Duodenal mucosa (tissue), 2 donors: ENCODE measurements around the gene FGD4.

Experiments used
- H3K27ac ChIP-seq: one replicate; pipeline ENCODE4 v1.7.0; 2013; ENCODE audit warnings: low read depth, low read length
- H3K27me3 ChIP-seq, 2 donors: one replicate each; pipeline ENCODE4 v1.7.0; 2013; ENCODE audit warnings: low read length in 2 of 2, control low read depth in 1 of 2; ENCODE audit not compliant: insufficient read depth in 2 of 2, control insufficient read depth in 1 of 2
- H3K36me3 ChIP-seq, 2 donors: one replicate each; pipeline ENCODE4 v1.7.0; 2013; ENCODE audit warnings: low read length in 2 of 2, control low read depth in 1 of 2; ENCODE audit not compliant: insufficient read depth in 2 of 2, control insufficient read depth in 1 of 2
- H3K4me1 ChIP-seq, 2 donors: one replicate each; pipeline ENCODE4 v1.7.0; 2013; ENCODE audit warnings: low read length in 2 of 2, control low read depth in 1 of 2; ENCODE audit not compliant: insufficient read depth in 2 of 2, control insufficient read depth in 1 of 2
- H3K4me3 ChIP-seq, 2 donors: one replicate each; pipeline ENCODE4 v1.7.0; 2013; ENCODE audit warnings: low read length in 2 of 2, low read depth in 1 of 2
- H3K9ac ChIP-seq, 2 donors: one replicate each; pipeline ENCODE4 v1.7.0; 2013; ENCODE audit warnings: low read length in 2 of 2, low read depth in 1 of 2
- H3K9me3 ChIP-seq, 2 donors: one replicate each; pipeline ENCODE4 v1.7.0; 2013; ENCODE audit warnings: low read length in 2 of 2, control low read depth in 1 of 2; ENCODE audit not compliant: control insufficient read depth in 1 of 2

The FGD4 gene

DNA sequence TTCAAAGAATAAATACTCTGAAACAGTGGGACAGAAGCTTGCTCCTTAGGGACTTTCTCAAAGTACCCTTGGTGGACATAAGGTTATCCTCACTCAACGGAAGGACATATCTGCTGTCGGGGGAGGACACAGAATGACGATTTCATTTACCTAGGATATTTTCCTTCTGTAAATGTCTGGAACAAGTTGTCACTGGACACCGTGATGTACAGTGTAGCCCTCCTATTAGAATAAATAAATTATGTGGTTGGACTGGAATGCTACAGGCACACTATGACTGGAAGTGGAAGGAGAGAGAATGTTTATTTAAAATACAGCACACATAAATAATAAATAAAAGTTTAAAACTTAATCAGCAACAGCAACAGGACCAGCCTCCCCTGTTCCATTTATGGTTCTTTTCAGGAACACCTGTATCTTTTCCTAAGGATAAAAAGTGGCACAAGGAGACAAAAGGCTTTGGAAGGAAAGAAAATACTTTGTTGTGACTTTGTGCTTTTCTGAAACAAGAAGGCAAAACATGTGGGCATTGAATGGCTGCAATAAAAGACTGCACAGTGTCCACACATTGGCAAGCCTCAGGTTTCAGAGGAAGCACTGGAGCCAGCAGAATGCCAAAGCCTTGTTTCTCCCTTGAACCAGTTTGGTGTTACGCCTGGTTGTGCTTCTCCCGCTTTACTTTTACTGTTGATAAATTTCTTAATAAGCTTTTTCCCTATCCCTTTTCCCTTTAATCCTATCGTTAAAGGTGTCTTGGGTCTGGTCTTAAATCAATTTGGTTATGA lies 36.8 kb downstream of the FGD4 start:
- Histone ChIP-seq H3K9ac (no peak overlapping the region), H3K4me3 (no peak overlapping the region), H3K27me3 (no peaks in the 10 kb centered on the region), H3K4me1 (no peaks in the 10 kb centered on the region), H3K9me3 (no peaks in the 10 kb centered on the region), H3K36me3 (peaks cover 0 to 6% of the 10 kb centered on the region in 2 donors), H3K27ac (no peak overlapping the region)

DNA sequence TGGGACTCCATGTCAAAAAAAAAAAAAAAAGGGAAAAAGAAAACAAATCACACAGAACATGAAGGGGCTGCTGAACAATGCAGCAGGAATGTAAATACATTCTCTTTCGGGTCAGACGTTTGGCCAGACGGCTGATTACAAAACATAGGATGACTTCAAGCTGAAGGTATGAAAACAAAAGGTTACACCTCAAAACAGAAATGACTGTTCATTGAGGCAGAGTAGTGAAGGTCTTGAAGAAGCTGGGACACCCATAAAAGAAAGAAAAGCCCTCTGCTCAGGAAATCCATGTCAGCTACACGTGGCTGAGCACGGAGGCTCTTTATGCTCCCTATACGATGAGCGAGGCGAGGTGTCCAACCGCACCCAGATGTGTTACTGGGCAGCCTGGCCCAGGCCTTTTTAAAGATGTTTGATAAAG lies 37.7 kb downstream of the FGD4 start:
- Histone ChIP-seq H3K36me3 (peaks cover 0 to 6% of the 10 kb centered on the region in 2 donors), H3K9me3 (no peaks in the 10 kb centered on the region), H3K9ac (no peak overlapping the region), H3K4me3 (no peak overlapping the region), H3K27me3 (no peaks in the 10 kb centered on the region), H3K27ac (no peak overlapping the region), H3K4me1 (no peaks in the 10 kb centered on the region)

DNA sequence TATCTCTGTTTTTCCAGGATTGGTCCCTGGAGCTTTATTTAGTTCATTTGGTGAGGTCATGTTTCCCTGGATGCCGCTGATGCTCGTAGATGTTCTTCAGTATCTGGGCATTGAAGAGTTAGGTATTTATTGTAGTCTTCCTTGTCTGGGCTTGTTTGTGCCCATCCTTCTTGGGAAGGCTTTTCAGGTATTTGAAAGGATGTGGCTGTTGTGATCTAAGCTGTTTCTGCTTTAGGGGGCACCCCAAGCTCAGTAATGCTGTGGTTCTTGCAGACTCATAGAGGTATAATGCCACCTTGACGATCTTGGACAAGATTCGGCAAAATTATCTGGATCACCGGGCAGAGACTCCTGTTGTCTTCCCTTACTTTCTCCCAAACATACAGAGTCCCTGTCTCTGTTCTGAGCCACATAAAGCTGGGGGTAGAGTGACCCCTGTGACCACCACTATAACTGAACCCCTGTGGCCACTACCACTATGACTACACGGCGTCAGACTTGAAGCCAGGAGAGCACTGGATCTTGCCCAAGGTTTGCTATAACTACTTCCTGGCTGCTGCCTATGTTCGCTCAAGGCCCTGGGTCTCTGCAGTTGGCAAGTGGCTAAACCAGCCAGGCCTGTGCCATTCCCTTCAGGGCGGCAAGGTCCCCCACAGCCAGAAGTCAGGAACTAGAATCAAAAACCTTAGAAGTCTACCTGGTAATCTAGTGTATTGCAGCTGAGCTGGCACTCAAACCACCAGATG lies 40.9 kb downstream of the FGD4 start:
- H3K9me3 ChIP-seq = no peaks in the 10 kb centered on the region
- no peak overlapping the region for H3K9ac ChIP-seq
- no peak overlapping the region for H3K4me3 ChIP-seq
- no peak overlapping the region for H3K27ac ChIP-seq
- H3K27me3 ChIP-seq = no peaks in the 10 kb centered on the region
- peaks cover 0 to 6% of the 10 kb centered on the region in 2 donors for H3K36me3 ChIP-seq
- H3K4me1 ChIP-seq = peaks cover 0 to 1% of the 10 kb centered on the region in 2 donors

DNA sequence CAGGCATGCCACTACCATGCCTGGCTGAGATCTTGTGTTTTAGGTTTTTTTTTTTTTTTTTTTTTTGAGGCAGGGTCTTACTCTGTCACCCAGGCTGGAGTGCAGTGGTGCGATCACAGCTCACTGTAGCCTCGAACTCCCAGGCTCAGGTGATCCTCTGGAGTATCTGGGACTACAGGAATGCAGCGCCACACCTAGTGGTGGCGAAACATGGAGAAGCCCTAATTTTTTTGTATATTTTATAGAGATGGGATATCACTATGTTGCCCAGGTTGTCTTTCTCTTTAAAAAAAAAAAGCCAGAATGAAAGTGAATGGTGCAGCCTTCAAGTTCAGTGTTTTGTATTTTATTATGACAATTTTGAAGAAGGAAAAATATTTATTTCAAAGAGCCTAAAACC lies 44.1 kb downstream of the FGD4 start:
- H3K9me3 ChIP-seq = no peaks in the 10 kb centered on the region
- no peak overlapping the region for H3K4me3 ChIP-seq
- no peak overlapping the region for H3K9ac ChIP-seq
- H3K36me3 ChIP-seq = peaks cover 0 to 6% of the 10 kb centered on the region in 2 donors
- no peak overlapping the region for H3K27ac ChIP-seq
- H3K27me3 ChIP-seq = no peaks in the 10 kb centered on the region
- peaks cover 13 to 24% of the 10 kb centered on the region in 2 donors for H3K4me1 ChIP-seq

DNA sequence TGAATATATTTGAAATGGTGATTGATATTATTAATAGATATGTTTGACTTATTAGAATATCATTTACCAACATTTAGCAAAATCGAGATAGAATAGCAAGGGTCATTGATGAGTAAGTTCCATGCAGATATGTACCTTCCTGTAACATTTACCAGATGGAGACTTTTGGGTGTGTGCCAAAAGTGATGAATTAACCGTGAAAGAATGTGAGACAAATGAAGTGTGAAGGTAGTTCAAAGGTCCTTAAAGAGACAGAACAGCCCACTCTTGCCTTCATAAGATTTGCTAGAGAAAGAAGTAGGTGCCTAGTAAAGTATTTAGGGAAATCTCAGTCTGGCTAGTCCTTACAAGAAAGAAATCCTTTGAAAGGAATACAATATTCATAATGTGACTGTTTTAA lies 45.5 kb downstream of the FGD4 start:
- Histone ChIP-seq H3K9me3 (no peaks in the 10 kb centered on the region), H3K27me3 (no peaks in the 10 kb centered on the region), H3K36me3 (peaks cover 0 to 6% of the 10 kb centered on the region in 2 donors), H3K4me1 (peaks cover 13 to 30% of the 10 kb centered on the region in 2 donors), H3K27ac (no peak overlapping the region), H3K4me3 (no peak overlapping the region), H3K9ac (no peak overlapping the region)

DNA sequence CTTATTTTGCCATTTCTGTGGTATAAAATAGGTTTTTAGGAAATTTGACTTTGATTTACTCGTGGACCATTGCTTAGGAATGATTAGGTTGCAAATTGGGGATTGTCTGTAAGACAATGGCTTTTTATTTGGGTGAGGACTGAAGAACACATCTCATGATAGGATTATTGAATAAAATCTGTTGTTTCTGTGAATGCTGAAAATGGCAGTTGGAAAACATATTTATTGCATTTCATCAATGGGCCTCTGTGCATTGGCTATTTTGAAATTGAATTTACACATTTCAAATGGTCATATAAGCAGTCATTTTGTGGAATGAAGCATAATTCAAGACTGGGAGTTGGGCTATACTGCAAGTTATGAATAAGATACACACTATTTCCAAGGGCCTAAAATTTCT lies 46.0 kb downstream of the FGD4 start:
- Histone ChIP-seq H3K36me3 (peaks cover 0 to 6% of the 10 kb centered on the region in 2 donors), H3K27me3 (no peaks in the 10 kb centered on the region), H3K27ac (no peak overlapping the region), H3K9ac (no peak overlapping the region), H3K4me3 (no peak overlapping the region), H3K9me3 (no peaks in the 10 kb centered on the region), H3K4me1 (peaks cover 14 to 32% of the 10 kb centered on the region in 2 donors)

DNA sequence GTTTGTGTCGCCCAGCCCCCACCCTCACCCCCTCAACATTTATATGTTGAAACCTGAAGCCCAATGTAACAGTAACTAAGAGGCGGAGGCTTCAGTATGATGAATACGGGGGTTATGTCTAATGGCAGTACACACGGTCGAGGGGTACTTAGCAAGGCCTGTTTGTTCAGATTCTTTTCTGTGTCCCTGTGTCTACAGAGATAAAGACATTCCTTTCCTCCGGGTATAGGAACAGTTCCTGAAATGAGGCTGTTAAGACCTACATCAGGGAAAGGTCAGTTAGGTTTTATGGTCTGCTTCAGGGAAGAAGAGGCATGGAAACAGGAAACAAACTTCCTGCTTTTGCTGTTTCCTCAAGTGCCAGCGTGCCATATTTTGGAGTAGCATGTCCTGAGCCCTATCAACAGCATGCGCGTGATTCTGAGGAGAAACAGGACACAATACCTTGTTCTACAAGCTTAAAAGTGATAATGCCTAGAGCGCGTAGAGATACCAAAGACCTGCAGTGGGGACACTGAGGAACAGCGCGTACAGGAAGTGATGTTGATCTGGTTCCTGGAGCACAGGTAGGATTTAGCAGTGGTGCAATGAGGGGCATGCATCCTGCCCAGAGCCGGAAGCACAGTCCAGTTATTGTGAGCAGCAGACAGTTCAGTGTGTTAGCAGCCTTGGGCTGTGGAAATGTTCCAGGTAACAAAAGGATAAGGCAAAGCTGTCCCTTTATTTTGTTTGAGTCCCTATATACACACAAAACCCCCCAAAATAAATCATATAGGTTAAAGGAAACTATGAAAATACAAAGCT lies 47.2 kb downstream of the FGD4 start:
- Histone ChIP-seq H3K9ac (no peak overlapping the region), H3K36me3 (no peaks in the 10 kb centered on the region), H3K27me3 (no peaks in the 10 kb centered on the region), H3K9me3 (no peaks in the 10 kb centered on the region), H3K4me3 (no peak overlapping the region), H3K4me1 (peaks cover 18 to 43% of the 10 kb centered on the region in 2 donors), H3K27ac (no peak overlapping the region)

DNA sequence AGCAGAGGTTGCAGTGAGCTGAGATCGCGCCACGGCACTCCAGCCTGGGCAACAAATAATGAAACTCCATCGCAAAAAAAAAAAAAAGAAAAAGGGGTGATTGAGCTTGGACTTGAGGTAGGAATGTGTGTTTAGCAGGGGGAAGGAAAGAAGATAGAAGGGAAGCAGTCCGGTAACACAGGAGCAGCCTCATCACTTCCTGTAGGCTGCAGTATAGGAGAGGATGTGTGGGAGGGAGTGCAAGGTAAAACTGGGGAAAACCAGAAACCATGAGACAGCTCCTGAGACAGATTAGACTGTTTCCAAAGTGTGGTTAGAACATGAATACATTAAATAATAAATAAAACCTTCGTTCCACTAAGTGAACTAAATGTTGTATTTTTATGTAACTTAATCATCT lies 49.2 kb downstream of the FGD4 start:
- H3K9me3 ChIP-seq = no peaks in the 10 kb centered on the region
- H3K27me3 ChIP-seq = no peaks in the 10 kb centered on the region
- H3K36me3 ChIP-seq = no peaks in the 10 kb centered on the region
- no peak overlapping the region for H3K4me3 ChIP-seq
- peaks cover 21 to 51% of the 10 kb centered on the region in 2 donors for H3K4me1 ChIP-seq
- no peak overlapping the region for H3K9ac ChIP-seq
- H3K27ac ChIP-seq = no peak overlapping the region

DNA sequence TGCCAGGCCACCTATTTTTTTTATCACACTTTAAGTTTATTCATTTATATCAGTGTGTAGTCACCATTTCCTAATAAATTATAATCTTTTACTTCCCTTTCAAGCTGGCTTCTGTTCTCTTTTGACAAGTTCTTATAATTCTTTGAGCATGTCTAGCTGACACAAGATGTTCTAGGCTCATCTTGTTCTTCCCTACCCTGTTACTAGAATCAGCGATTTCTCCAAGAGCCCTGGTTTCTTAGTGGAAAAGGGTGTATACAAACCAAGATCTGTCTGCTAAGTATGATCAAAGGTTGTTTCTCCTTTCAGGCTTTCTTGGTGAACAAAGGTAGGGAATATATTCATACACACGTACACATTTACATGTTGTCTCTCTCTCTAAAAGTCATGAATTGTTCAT lies 51.0 kb downstream of the FGD4 start:
- H3K9me3 ChIP-seq = no peaks in the 10 kb centered on the region
- no peak overlapping the region for H3K27ac ChIP-seq
- no peak overlapping the region for H3K9ac ChIP-seq
- peaks cover 25 to 59% of the 10 kb centered on the region in 2 donors for H3K4me1 ChIP-seq
- H3K27me3 ChIP-seq = no peaks in the 10 kb centered on the region
- H3K4me3 ChIP-seq = no peak overlapping the region
- H3K36me3 ChIP-seq = no peaks in the 10 kb centered on the region

DNA sequence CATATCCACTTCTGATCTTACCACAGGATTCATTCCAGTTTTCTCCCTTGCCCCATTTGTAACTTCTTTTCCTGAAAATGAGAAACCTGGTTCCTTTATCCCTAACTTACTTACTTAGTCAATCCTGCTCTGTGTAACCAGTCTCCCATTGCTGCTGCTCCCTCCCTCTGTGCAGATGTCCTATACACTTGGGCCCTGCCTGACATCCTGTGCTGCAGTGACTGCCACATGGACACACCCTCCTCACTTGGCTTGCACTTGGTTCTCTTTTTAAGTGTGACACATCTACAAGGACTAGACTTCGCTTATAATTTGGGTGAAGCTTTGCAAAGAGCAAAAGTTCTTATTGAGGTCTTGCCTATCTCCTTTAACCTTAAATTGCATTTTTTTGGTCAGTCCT lies 51.4 kb downstream of the FGD4 start:
- H3K27me3 ChIP-seq = no peaks in the 10 kb centered on the region
- H3K9ac ChIP-seq = no peak overlapping the region
- no peaks in the 10 kb centered on the region for H3K9me3 ChIP-seq
- H3K36me3 ChIP-seq = no peaks in the 10 kb centered on the region
- no peak overlapping the region for H3K4me3 ChIP-seq
- H3K4me1 ChIP-seq = peaks cover 25 to 56% of the 10 kb centered on the region in 2 donors
- H3K27ac ChIP-seq = no peak overlapping the region
